ENCODE results near the gene AGBL4.
A peak's percentile ranks its signal among the peaks of the same experiment; 100 is the strongest.

AGBL4 gene

GRCh38 chr1:48679859-48680258 lies 1343.9 kb downstream of the AGBL4 start:
- DNase-seq (ENCODE audit: low spot score) = no peak

DNA sequence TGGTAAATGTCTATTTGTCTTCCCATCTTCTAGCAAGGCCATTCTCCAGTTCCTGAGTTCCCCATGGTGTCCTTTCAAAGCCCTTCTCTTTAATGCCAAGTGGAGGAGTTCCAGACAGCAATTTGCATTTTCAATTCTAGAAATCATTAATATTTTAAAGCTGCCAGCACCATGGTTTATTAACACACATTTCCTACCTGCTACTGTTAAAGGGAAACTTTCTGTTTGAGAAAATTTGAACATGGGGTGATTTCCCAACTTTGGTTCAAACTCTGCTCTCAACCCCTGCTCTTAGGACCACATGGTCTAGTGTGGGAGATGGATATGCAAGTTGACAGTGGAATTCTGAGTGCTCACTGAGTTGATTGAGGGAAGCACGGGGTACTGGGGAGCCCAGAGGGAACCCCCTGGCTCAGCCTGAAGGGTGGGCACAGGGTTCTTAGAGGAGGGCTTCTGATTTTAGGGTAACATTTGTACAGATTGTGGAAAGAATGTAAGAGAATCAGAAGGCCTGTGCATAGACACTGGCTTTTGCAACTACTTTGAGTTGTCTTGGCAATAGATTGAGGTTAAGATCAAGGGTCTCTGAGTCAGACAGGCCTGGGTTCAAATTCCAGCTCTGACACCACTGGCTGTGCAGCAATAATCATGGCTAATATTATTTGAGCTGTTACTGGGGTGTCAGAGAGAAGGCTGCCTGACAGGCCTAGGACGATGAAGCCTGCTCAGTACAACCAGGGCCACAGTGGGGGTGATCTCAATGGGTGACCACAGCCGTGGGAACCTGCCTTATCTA lies 1344.8 kb downstream of the AGBL4 start:
- DNase-seq (ENCODE audit: low spot score) = no peak

GRCh38 chr1:48677306-48678287 lies 1346.2 kb downstream of the AGBL4 start:
- DNase-seq (ENCODE audit: low spot score) = peak; percentile 83

DNA sequence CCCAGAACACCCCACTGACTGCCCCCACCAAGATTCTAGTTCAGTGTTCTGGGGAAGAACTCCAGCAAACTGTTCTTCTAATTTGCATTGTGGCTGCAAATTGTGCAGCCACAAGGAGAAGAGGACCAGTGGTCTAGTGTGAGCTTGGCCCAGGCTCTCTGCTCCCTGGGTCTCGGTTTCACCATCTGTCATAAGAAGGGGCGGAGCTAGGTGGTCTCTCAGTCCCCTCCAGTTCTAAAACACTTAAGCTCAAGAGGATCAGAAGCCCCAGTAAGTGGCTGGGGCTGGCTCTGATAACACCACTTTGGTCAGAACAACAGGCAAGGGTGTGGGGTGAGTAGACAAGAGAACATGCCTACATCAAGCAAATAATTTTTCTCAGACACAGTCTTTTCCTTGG lies 1346.9 kb downstream of the AGBL4 start:
- no peak for DNase-seq (ENCODE audit: low spot score)

DNA sequence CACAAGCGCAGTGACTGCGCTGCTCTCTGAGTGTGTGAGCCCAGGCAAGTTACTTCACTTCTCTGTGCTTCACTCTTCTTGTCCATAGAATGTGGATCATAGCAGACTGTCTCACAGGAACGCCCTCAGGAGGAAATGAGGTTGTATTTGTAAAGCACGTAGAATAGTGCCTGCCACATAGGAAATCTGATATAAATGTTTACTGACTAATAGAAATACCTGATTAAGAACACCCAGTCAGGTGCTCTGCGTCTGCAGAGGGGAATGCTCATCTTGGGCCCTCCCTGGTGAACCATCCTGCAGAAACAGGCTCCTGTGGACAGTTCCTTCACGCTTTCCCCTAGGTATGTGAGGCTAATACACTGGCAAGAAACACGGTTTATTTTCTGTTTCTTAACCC lies 1347.4 kb downstream of the AGBL4 start:
- no peak for DNase-seq (ENCODE audit: low spot score)

GRCh38 chr1:48675251-48675650 lies 1348.5 kb downstream of the AGBL4 start:
- no peak for DNase-seq (ENCODE audit: low spot score)

DNA sequence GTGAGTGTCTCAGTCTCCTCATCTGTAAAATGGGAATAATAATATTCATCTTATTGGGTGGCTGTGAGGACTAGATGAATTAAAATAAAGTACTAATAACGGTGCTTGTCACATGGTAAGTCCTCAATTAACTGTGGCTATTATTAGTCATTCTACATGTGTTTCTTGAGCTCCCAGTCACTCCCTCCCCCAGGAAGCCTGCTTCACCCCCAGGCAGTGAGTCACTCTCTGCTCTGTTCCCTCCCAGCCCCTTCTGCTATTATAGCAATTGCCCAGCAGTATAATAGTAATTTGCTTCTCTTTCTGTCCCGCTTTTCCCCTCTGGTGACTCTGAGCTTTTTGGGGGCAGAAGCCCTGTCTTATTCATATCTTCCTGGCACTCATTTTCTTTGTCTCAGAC lies 1349.1 kb downstream of the AGBL4 start:
- no peak for DNase-seq (ENCODE audit: low spot score)

DNA sequence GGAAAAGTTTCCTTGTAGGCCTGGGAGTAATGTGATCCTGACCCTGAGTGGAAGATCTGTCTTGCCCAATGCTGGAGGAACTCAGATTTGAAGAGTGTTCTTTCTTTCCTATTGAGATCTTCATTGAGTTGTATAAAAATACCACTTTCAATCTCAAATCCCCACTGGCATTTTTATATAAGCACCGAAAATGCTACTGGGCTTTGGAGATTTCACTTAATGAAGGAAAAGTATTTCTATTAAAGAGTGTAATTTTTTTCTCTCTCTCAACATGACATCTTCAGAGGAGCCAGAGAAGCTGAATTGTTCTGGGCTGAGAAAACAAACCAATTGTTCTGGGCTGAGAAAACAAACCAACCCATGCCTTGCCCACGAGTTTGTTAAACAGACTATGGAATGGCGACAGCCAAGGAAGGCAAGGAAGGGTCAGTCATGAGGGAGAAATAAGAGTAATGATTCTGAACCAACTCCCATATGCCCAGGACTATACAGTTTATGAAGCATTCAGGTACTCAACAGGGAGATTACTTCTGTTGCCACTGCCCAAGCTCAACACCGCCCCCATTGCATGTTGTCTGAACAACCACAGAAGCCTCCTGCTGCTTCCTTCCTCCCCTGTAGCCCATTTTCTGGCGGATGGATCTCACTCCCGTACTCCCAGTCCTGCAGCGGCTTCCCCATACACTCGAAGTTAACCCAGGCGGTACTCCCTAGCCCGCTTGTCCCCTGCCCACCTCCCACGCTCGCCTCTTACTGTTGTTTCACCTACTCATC lies 1350.2 kb downstream of the AGBL4 start:
- DNase-seq (ENCODE audit: low spot score) = peak; percentile 55

DNA sequence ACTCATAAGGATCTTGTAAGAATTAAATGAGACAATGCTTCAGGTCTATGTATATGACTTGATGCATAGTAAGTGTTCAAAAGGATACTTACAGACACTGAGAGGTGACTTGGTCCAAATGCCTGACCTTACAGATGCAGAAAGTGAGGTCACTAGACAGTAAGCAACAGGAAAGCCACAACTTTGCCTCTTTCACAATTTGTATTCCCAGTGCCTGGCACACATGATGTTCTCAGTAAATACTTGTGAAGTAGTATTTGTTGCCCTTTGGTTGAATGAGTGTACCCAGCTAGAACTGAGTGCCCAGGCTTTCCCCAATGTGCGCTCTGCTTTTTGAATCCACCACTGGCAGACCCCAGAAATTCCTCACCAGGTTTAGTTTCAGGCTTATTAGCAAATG lies 1352.2 kb downstream of the AGBL4 start:
- DNase-seq (ENCODE audit: low spot score) = no peak

GRCh38 chr1:48670234-48671020 lies 1353.3 kb downstream of the AGBL4 start:
- DNase-seq (ENCODE audit: low spot score) = no peak

DNA sequence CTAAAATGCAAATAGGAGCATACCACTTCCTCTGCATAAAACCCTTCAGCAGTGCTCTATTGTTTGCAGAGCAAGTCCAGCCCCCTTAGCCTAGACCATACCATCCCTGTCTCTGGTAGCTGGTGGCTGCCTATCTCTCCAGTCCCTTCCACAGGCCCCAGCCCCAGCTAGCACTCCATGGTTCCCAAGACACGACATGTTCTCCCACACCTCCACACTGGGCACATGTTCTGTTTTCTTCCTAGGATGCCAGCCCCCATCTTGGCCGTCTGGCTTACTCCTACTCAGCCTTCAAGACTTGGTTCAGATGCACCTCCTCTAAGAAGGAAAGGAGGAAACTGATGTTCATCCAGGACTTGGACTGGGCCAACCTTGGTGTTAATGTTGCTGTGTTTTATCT lies 1355.4 kb downstream of the AGBL4 start:
- DNase-seq (ENCODE audit: low spot score) = no peak

GRCh38 chr1:48667782-48668181 lies 1356.0 kb downstream of the AGBL4 start:
- no peak for DNase-seq (ENCODE audit: low spot score)

DNA sequence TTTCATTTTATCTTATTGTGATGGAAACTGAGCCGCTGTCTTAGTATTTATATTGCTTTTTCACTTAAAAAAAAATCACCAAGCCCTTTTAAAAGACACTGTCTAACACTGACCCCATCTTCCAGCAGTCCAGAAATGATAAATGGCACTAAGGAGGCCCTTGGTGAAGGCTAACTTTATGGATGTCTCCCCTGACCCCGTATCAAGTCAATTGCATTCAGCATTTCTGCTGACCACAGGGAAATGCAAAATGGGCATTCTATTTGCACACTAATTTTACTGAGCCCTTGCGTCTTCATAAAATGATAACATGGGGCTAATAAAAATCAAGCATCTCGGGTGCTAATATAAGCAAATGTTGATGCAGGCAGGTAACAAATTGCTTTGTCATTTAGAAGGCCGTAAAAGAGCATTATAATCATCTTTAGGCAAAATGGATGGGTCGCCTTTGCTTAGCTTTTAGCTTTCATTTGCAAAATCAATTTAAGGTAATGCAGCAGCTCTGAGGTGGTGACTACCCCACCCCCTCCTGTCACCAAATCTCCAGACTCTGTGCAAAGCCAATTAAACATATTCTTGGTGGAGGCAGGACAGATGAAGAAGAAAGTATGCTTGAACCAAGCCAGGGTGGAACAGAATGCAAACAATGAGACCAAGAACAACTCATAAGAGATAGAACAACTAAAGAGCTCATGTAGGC lies 1357.9 kb downstream of the AGBL4 start:
- no peak for DNase-seq (ENCODE audit: low spot score)

- DNase-seq (ENCODE audit: low spot score) = no peak
Observed at GRCh38 chr1:48661726-48662463, 1361.9 kb downstream of the AGBL4 start.

DNA sequence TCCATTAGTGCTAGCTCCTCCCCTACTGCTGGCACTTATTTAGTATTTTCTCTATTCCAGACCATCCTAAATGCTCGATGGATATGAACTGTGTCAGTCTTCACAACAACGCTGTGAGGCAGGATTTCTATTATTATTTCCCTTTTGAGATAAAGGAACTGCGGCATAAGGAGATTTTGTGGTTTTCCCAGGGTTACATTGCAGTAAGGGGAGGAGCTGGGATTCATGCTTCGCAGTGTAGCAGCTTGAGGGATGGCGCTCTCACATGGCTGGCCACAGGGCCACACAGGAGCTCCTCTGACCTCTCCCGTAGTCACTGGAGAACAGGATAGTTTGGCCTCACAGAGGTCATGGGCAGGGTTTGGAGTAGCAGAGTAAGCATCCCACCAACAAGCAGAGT lies 1364.0 kb downstream of the AGBL4 start:
- DNase-seq (ENCODE audit: low spot score) = no peak

DNA sequence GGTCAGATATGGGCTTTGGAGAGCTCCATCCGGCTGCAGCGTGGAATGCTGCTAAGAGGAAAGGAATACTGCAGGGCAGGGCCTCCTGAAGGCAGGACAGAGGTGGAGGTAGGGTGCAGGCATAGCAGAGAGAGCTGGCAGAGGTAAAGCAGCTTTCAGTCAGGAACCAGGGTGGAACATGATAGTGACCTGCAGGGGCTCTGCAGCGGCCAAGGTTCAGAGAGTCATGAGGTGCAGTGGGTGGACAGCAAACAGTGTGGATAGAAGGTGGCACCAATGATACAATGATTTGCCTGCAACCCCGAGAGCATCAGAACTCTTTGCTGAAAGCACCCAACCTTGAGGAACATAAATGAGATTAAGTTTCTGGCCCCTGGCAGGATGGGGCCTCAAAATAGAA lies 1366.3 kb downstream of the AGBL4 start:
- DNase-seq (ENCODE audit: low spot score) = no peak

DNA sequence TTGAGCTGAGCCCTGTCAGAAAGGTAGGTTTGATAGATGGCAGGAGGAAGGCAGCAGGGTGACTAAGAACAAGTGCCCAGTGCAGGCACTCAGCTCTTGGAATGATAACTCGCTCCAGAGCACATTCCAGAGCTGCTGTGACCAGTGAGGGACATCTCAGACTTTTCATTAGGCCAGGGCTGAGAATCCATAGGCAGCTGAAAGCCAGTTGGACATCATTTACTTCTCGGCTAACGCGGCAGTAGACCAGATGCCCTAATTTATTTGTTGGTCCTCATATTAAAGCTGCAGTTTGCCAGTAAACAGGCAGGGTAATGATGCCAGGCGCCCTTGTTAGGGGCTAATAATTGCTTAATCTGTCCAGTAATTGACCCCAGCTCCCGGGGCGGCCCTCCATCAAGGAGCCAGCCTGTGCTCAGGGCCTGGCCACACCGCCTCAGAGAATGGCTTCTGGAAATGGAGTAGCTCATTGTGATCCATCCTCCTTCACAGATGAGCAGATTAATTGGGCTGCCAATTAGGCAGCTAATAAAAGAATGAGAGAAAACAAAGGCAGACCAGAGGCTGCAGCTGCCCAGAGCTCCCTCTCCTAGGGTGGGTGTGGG lies 1369.0 kb downstream of the AGBL4 start:
- no peak for DNase-seq (ENCODE audit: low spot score)

DNA sequence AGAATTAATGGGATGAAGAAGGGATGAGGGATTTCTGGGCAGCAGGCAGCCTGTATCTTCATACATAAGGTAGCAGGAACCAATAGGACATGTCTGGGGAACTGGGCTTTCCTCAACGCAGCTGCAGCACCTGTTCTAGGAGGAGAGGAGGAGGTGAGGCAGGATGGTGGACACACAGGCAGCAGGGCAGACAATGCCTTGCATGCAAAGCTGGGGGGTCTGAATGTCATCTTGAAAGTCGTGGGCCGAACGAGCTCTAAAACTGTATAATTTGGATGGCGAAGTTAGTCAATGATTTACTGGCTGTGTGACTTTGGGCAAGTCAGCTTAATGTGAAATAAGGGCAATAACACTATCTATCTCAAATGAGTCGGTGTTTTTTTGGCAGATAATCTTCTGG lies 1371.4 kb downstream of the AGBL4 start:
- DNase-seq (ENCODE audit: low spot score) = no peak

DNA sequence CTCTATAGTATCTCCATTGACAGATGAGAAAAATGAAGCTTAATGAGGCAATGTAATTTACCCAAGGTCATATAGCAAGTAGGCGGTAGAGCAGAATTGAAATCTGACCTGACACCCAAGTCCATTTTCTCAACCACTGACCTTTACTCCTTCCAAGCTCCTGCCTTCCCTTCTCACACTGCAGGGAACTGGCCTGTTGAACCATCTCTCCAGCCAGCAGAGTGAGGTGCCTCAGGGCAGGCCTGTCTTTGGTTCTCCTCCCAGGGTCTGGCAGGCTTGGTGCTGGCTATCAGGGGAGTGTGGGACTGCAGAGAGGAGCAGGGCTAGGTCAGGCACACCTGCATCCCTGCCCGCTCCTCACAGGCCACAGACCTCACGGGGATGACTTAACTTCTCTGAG lies 1373.9 kb downstream of the AGBL4 start:
- no peak for DNase-seq (ENCODE audit: low spot score)

GRCh38 chr1:48645883-48646282 lies 1377.9 kb downstream of the AGBL4 start:
- DNase-seq (ENCODE audit: low spot score) = no peak
